H9 (cell line): ENCODE measurements around the gene IL16. TPM values are rescaled to one million over a fixed set of nuclear protein-coding genes. Genes with fewer than 3 reads are reported as not detected.

Experiments
- DNase-seq: peaks from one replicate; pipeline ENCODE4 v3.0.0-alpha.2; 2017
- H2AFZ ChIP-seq: one replicate; pipeline ENCODE4 v1.6.1; 2013; ENCODE audit warnings: mild to moderate bottlenecking, low read length, control low read depth, moderate library complexity
- H2AK5ac ChIP-seq: 2 replicates; pipeline ENCODE4 v1.6.1; 2013; ENCODE audit warnings: low read length, control low read depth, mixed read lengths; ENCODE audit not compliant: insufficient read length
- H2BK120ac ChIP-seq: one replicate; pipeline ENCODE4 v1.6.1; 2013; ENCODE audit warnings: low read depth, mild to moderate bottlenecking, low read length, control low read depth, inconsistent platforms; ENCODE audit not compliant: poor library complexity, severe bottlenecking
- H2BK12ac ChIP-seq: 2 replicates; pipeline ENCODE4 v1.6.1; 2013; ENCODE audit warnings: low read length, control low read depth, mixed read lengths, low read depth; ENCODE audit not compliant: insufficient read length
- H2BK15ac ChIP-seq: 2 replicates; pipeline ENCODE4 v1.6.1; 2013; ENCODE audit warnings: low read depth, low read length, control low read depth
- H2BK20ac ChIP-seq: one replicate; pipeline ENCODE4 v1.6.1; 2013; ENCODE audit warnings: low read depth, mild to moderate bottlenecking, low read length, control low read depth, inconsistent platforms; ENCODE audit not compliant: poor library complexity, severe bottlenecking
- H2BK5ac ChIP-seq: 2 replicates; pipeline ENCODE4 v1.6.1; 2013; ENCODE audit warnings: low read length, control low read depth, mixed read lengths; ENCODE audit not compliant: insufficient read length
- H3K14ac ChIP-seq: 2 replicates; pipeline ENCODE4 v1.6.1; 2013; ENCODE audit warnings: low read length, control low read depth; ENCODE audit not compliant: insufficient read depth
- H3K18ac ChIP-seq: 2 replicates; pipeline ENCODE4 v1.6.1; 2013; ENCODE audit warnings: low read depth, mild to moderate bottlenecking, mixed read lengths, low read length, control low read depth; ENCODE audit not compliant: insufficient read length
- H3K23ac ChIP-seq: 2 replicates; pipeline ENCODE4 v1.6.1; 2013; ENCODE audit warnings: low read length, control low read depth, mixed read lengths, low read depth; ENCODE audit not compliant: insufficient read length
- H3K23me2 ChIP-seq: 2 replicates; pipeline ENCODE4 v1.6.1; 2013; ENCODE audit warnings: low read depth, mild to moderate bottlenecking, mixed read lengths, low read length, control low read depth; ENCODE audit not compliant: insufficient read length, poor library complexity, severe bottlenecking
- H3K27ac ChIP-seq: 2 replicates; pipeline ENCODE4 v1.5.1; 2013; ENCODE audit warnings: low read length, control low read depth, mixed read lengths, low read depth; ENCODE audit not compliant: insufficient read length
- H3K27me3 ChIP-seq: 2 replicates; pipeline ENCODE4 v1.6.1; 2013; ENCODE audit warnings: low read length, control low read depth, inconsistent platforms; ENCODE audit not compliant: insufficient read depth
- H3K4ac ChIP-seq: 2 replicates; pipeline ENCODE4 v1.6.1; 2013; ENCODE audit warnings: low read depth, mild to moderate bottlenecking, control low read depth, inconsistent platforms, low read length, moderate library complexity
- H3K4me1 ChIP-seq: 2 replicates; pipeline ENCODE4 v1.6.1; 2013; ENCODE audit warnings: low read length, control low read depth, inconsistent platforms; ENCODE audit not compliant: insufficient read depth
- H3K4me2 ChIP-seq: 2 replicates; pipeline ENCODE4 v1.6.1; 2013; ENCODE audit warnings: low read length, control low read depth, mixed read lengths; ENCODE audit not compliant: insufficient read length, insufficient read depth
- H3K56ac ChIP-seq: 2 replicates; pipeline ENCODE4 v1.6.1; 2013; ENCODE audit warnings: low read depth, mild to moderate bottlenecking, mixed read lengths, low read length, control low read depth; ENCODE audit not compliant: insufficient read length
- H3K79me1 ChIP-seq: 2 replicates; pipeline ENCODE4 v1.6.1; 2013; ENCODE audit warnings: low read depth, mild to moderate bottlenecking, moderate library complexity, low read length, control low read depth, inconsistent platforms; ENCODE audit not compliant: insufficient read depth, poor library complexity, severe bottlenecking
- H3K79me2 ChIP-seq: 2 replicates; pipeline ENCODE4 v1.6.1; 2013; ENCODE audit warnings: low read length, control low read depth, inconsistent platforms; ENCODE audit not compliant: insufficient read depth
- H3K9ac ChIP-seq: 2 replicates; pipeline ENCODE4 v1.6.1; 2013; ENCODE audit warnings: low read length, control low read depth, mixed read lengths; ENCODE audit not compliant: insufficient read length; ENCODE audit errors: extremely low read depth
- H3K9me3 ChIP-seq: one replicate; pipeline ENCODE4 v1.6.1; 2013; ENCODE audit warnings: low read depth, low read length, inconsistent platforms; ENCODE audit not compliant: control insufficient read depth
- H3T11ph ChIP-seq: one replicate; pipeline ENCODE4 v1.6.1; 2013; ENCODE audit warnings: mild to moderate bottlenecking, low read length, control low read depth, inconsistent platforms
- H4K20me1 ChIP-seq: one replicate; pipeline ENCODE4 v1.6.1; 2013; ENCODE audit not compliant: control insufficient read depth, insufficient read length, insufficient read depth
- H4K5ac ChIP-seq: 2 replicates; pipeline ENCODE4 v1.6.1; 2013; ENCODE audit warnings: low read depth, mild to moderate bottlenecking, mixed read lengths, low read length, control low read depth; ENCODE audit not compliant: insufficient read length
- H4K8ac ChIP-seq: replicated peaks from 2 replicates; pipeline ENCODE4 v1.6.1; 2013; ENCODE audit warnings: low read length, control low read depth, mixed read lengths, low read depth; ENCODE audit not compliant: insufficient read length
- H4K91ac ChIP-seq: 2 replicates; pipeline ENCODE4 v1.6.1; 2013; ENCODE audit warnings: low read depth, mild to moderate bottlenecking, moderate library complexity, mixed read lengths, low read length, control low read depth; ENCODE audit not compliant: insufficient read length
- H3K27ac Mint-ChIP-seq, 3 experiments: 2 replicates in 2 of 3; 3 replicates in 1 of 3; pipeline ENCODE4 v1.8.0; 2020 to 2021; ENCODE audit warnings: mixed read lengths in 3 of 3, mild to moderate bottlenecking in 1 of 3, moderate library complexity in 1 of 3
- H3K27me3 Mint-ChIP-seq: 2 replicates; pipeline ENCODE4 v1.8.0; 2021; ENCODE audit warnings: low read depth, mild to moderate bottlenecking, moderate library complexity, mixed read lengths
- H3K36me3 Mint-ChIP-seq, 3 experiments: 2 replicates in 2 of 3; 3 replicates in 1 of 3; pipeline ENCODE4 v1.8.0; 2020 to 2021; ENCODE audit warnings: low read depth in 3 of 3, mixed read lengths in 3 of 3; ENCODE audit not compliant: insufficient read depth in 1 of 3
- H3K4me1 Mint-ChIP-seq, 2 experiments: 2 replicates each; pipeline ENCODE4 v1.8.0; 2020; ENCODE audit warnings: mixed read lengths in 2 of 2
- H3K4me3 Mint-ChIP-seq, 2 experiments: 2 replicates in 1 of 2; 3 replicates in 1 of 2; pipeline ENCODE4 v1.8.0; 2020 to 2021; ENCODE audit warnings: mild to moderate bottlenecking in 2 of 2, mixed read lengths in 2 of 2, moderate library complexity in 1 of 2
- H3K9me3 Mint-ChIP-seq, 2 experiments: 2 replicates in 1 of 2; 3 replicates in 1 of 2; pipeline ENCODE4 v1.8.0; 2020; ENCODE audit warnings: mild to moderate bottlenecking in 2 of 2, mixed read lengths in 2 of 2, moderate library complexity in 1 of 2
- CTCF ChIP-seq: fragments of 200-600 bp; sonication (generic); conservative IDR thresholded peaks from 3 replicates; pipeline ENCODE4 v1.8.0; 2021; ENCODE audit warnings: antibody characterized with exemption, mild to moderate bottlenecking
- WGBS: extraction: QIAGEN DNeasy Blood & Tissue Kit; methylation state at CpG from one replicate; pipeline ENCODE4 v1.1.7; 2013; ENCODE audit warnings: missing lambda C conversion rate, low lambda C conversion rate, mixed read lengths; ENCODE audit not compliant: insufficient read length; ENCODE audit errors: extremely low coverage; 5-methylcytosine and 5-hydroxymethylcytosine counted together
- total RNA-seq: library from RNA; stranded (reverse); gene quantifications from 2 replicates; pipeline ENCODE4 v1.2.1, GENCODE V29; 2021

The IL16 gene
- total RNA-seq, 1 experiment from 2014 or later = 0.28 TPM

- Histone ChIP-seq H3K23ac (no peak overlapping the region), H4K5ac (no peak overlapping the region), H3K79me2 (no peaks in the 10 kb centered on the region), H2BK15ac (no peak overlapping the region), H4K91ac (no peak overlapping the region), H3K23me2 (no peaks in the 10 kb centered on the region), H2BK20ac (no peak overlapping the region), H3K9ac (no peak overlapping the region), H2BK5ac (no peak overlapping the region), H2BK120ac (no peak overlapping the region), H3K9me3 (no peaks in the 10 kb centered on the region), H3K27me3 (no peaks in the 10 kb centered on the region), H3K27ac (no peak overlapping the region), H2AFZ (no peak overlapping the region), H3K18ac (no peak overlapping the region), H3K4me1 (no peaks in the 10 kb centered on the region), H4K8ac (no peak overlapping the region), H3K56ac (no peak overlapping the region), H3K4ac (no peak overlapping the region), H2BK12ac (no peak overlapping the region), H3K79me1 (no peaks in the 10 kb centered on the region), H3K4me2 (no peak overlapping the region), H3K14ac (no peak overlapping the region), H4K20me1 (no peaks in the 10 kb centered on the region), H3T11ph (no peak overlapping the region), H2AK5ac (no peak overlapping the region)
- Mint-ChIP-seq H3K27me3 (peaks cover 21% of the 10 kb centered on the region), H3K27ac (no peak overlapping the region), H3K9me3 (no peaks in the 10 kb centered on the region), H3K4me3 (no peak overlapping the region), H3K4me1 (peaks cover 0 to 18% of the 10 kb centered on the region in 2 experiments; a peak in 3 of 4 replicates), H3K36me3 (no peaks in the 10 kb centered on the region)
- TF ChIP-seq CTCF = no peak
- no peak for DNase-seq
- no CpG with 5 or more reads among the region's 13 CpGs for WGBS
Measured at GRCh38 chr15:81182031-81182755, 14.5 kb upstream of the IL16 start.
